Measurements from ENCODE around the gene C16orf95. TPM values are rescaled to one million over a fixed set of nuclear protein-coding genes. Genes with fewer than 3 reads are reported as not detected.

The C16orf95 gene
- total and polyA plus RNA-seq, 12 donors = 1.7 to 5.1 (median 3.7) TPM

GRCh38 chr16:87339086-87339723, 22.0 kb upstream of the C16orf95 start:
- intact Hi-C loops (cut with DNase I) = no loop called here
- H3K9me3 ChIP-seq = no peaks in the 10 kb centered on the region
- no peak overlapping the region for H3K27ac ChIP-seq
- no peak for DNase-seq
- H3K36me3 ChIP-seq = peaks cover 0 to 92% (median 60%) of the 10 kb centered on the region in 9 donors
- H3K27me3 ChIP-seq = no peaks in the 10 kb centered on the region
- TF ChIP-seq CTCF (IDR thresholded peaks at IDR 0.05) = no peak
- no peak overlapping the region for H3K4me3 ChIP-seq
- peaks cover 0 to 5% (median 2%) of the 10 kb centered on the region in 9 donors for H3K4me1 ChIP-seq
- 91 to 92% methylated on average over 17 of the region's 17 CpGs for WGBS, 2 donors
- no peak for ATAC-seq

GRCh38 chr16:87338155-87338765, 21.1 kb upstream of the C16orf95 start:
- no peak for DNase-seq

GRCh38 chr16:87337262-87337771, 20.1 kb upstream of the C16orf95 start:
- peaks cover 0 to 1% (median 0%) of the 10 kb centered on the region in 9 donors for H3K4me1 ChIP-seq
- no peaks in the 10 kb centered on the region for H3K9me3 ChIP-seq
- intact Hi-C loops (cut with DNase I) = no loop called here
- WGBS, 2 donors = 82 to 83% methylated on average over 16 of the region's 16 CpGs
- no peak overlapping the region for H3K4me3 ChIP-seq
- ATAC-seq = no peak
- no peak overlapping the region for H3K27ac ChIP-seq
- H3K27me3 ChIP-seq = no peaks in the 10 kb centered on the region
- no peak for TF ChIP-seq CTCF (IDR thresholded peaks at IDR 0.05)
- peaks cover 0 to 90% (median 58%) of the 10 kb centered on the region in 9 donors for H3K36me3 ChIP-seq
- no peak for DNase-seq

More at GRCh38 chr16:87338155-87338765, 21.1 kb upstream of the C16orf95 start:
- Histone ChIP-seq H3K27ac (no peak overlapping the region), H3K27me3 (no peaks in the 10 kb centered on the region), H3K36me3 (peaks cover 0 to 92% (median 62%) of the 10 kb centered on the region in 9 donors), H3K4me1 (no peaks in the 10 kb centered on the region), H3K9me3 (no peaks in the 10 kb centered on the region), H3K4me3 (no peak overlapping the region)
- no peak for ATAC-seq
- WGBS, 2 donors = 91% methylated on average over 18 of the region's 18 CpGs
- TF ChIP-seq CTCF (IDR thresholded peaks at IDR 0.05) = no peak
- intact Hi-C loops (cut with DNase I) = no loop called here

GRCh38 chr16:87336434-87337240, 19.4 kb upstream of the C16orf95 start:
- H3K4me1 ChIP-seq = peaks cover 0 to 5% (median 0%) of the 10 kb centered on the region in 9 donors
- intact Hi-C loops (cut with DNase I) = no loop called here
- H3K36me3 ChIP-seq = peaks cover 0 to 90% (median 53%) of the 10 kb centered on the region in 9 donors
- 91% methylated on average over 19 of the region's 19 CpGs for WGBS, 2 donors
- H3K9me3 ChIP-seq = no peaks in the 10 kb centered on the region
- no peak overlapping the region for H3K4me3 ChIP-seq
- H3K27ac ChIP-seq = no peak overlapping the region
- no peak for TF ChIP-seq CTCF (IDR thresholded peaks at IDR 0.05)
- DNase-seq (no peak), ATAC-seq (no peak)
- H3K27me3 ChIP-seq = no peaks in the 10 kb centered on the region

Measured in heart right ventricle (tissue), 16 donors.